Keratinocyte (primary cell): Measurements from ENCODE around the gene IL22RA1. TPM values are rescaled to one million over a fixed set of nuclear protein-coding genes. Genes with fewer than 3 reads are reported as not detected.

Experiments
- DNase-seq: peaks from one replicate; pipeline ENCODE4 v3.0.0-alpha.2; 2011; ENCODE audit warnings: low read depth, missing footprints, low spot score
- FAIRE-seq: peaks from 2 replicates; lab custom pipeline; 2011; peaks lifted over from hg19 to GRCh38; lab: Jason Lieb, UNC
- H2AFZ ChIP-seq: 2 replicates; pipeline ENCODE4 v1.6.0; 2012; ENCODE audit warnings: low read length, control low read depth, inconsistent platforms; ENCODE audit not compliant: control insufficient read depth
- H3K27ac ChIP-seq: 2 replicates; pipeline ENCODE4 v1.5.1; 2011; ENCODE audit warnings: low read length; ENCODE audit not compliant: control insufficient read depth, insufficient read depth
- H3K27me3 ChIP-seq: 3 replicates; pipeline ENCODE4 v1.6.0; 2011; ENCODE audit warnings: low read length; ENCODE audit not compliant: control insufficient read depth, insufficient read depth; ENCODE audit errors: extremely low read depth
- H3K36me3 ChIP-seq, 2 experiments: 2 replicates in 1 of 2; 3 replicates in 1 of 2; pipeline ENCODE4 v1.5.1; 2011; ENCODE audit warnings: low read length in 2 of 2, mild to moderate bottlenecking in 1 of 2; ENCODE audit not compliant: control insufficient read depth in 2 of 2, insufficient read depth in 2 of 2; ENCODE audit errors: extremely low read depth in 1 of 2
- H3K4me1 ChIP-seq: 3 replicates; pipeline ENCODE4 v1.5.1; 2011; ENCODE audit warnings: low read length; ENCODE audit not compliant: control insufficient read depth, insufficient read depth; ENCODE audit errors: extremely low read depth
- H3K4me2 ChIP-seq: 3 replicates; pipeline ENCODE4 v1.6.0; 2011; ENCODE audit warnings: low read depth, low read length; ENCODE audit not compliant: control insufficient read depth, insufficient read depth; ENCODE audit errors: extremely low read depth
- H3K4me3 ChIP-seq, 3 experiments: fragments of 200-600 bp in 1 of 3; sonication (generic) in 1 of 3; 2 replicates in 2 of 3; 3 replicates in 1 of 3; pipeline ENCODE4 v1.5.1; 2011 to 2016; ENCODE audit warnings: low read length in 3 of 3, mild to moderate bottlenecking in 3 of 3, control low read depth in 2 of 3, inconsistent platforms in 1 of 3, low read depth in 1 of 3, mixed read lengths in 1 of 3, mixed run types in 1 of 3, moderate library complexity in 1 of 3; ENCODE audit not compliant: control insufficient read depth in 2 of 3, insufficient read depth in 2 of 3; ENCODE audit errors: extremely low read depth in 1 of 3
- H3K79me2 ChIP-seq: 2 replicates; pipeline ENCODE4 v1.6.0; 2012; ENCODE audit warnings: low read length; ENCODE audit not compliant: control insufficient read depth, insufficient read depth
- H3K9ac ChIP-seq: 3 replicates; pipeline ENCODE4 v1.6.0; 2011; ENCODE audit warnings: low read length; ENCODE audit not compliant: control insufficient read depth, insufficient read depth; ENCODE audit errors: extremely low read depth
- H3K9me1 ChIP-seq: 3 replicates; pipeline ENCODE4 v1.6.0; 2011; ENCODE audit warnings: low read length; ENCODE audit not compliant: control insufficient read depth, insufficient read depth; ENCODE audit errors: extremely low read depth
- H3K9me3 ChIP-seq: 2 replicates; pipeline ENCODE4 v1.5.1; 2012; ENCODE audit warnings: low read depth, low read length; ENCODE audit not compliant: control insufficient read depth
- H4K20me1 ChIP-seq: 3 replicates; pipeline ENCODE4 v1.6.0; 2011; ENCODE audit warnings: low read length; ENCODE audit not compliant: control insufficient read depth, insufficient read depth; ENCODE audit errors: extremely low read depth
- EZH2 ChIP-seq: IDR thresholded peaks from one replicate; pipeline ENCODE4 v1.6.1; 2012; ENCODE audit warnings: inconsistent platforms, mild to moderate bottlenecking, low read length, moderate library complexity
- dilution Hi-C: fragments of 300-500 bp; cut with MboI; formaldehyde crosslinking; loops from one replicate; pipeline ENCODE4 v1.7.0; 2020; ENCODE audit warnings: low sequenced_read_pairs; ENCODE audit not compliant: extremely low pct_ligation_motif_present
- polyA plus RNA-seq, 5 experiments: library from polyadenylated mRNA; depleted of rRNA in 3 of 5; stranded (reverse) in 3 of 5; stranded (forward) in 1 of 5; unstranded in 1 of 5; fragments of >200 nt; gene quantifications; 1 replicate in 1 of 5; 2 replicates in 3 of 5; 3 replicates in 1 of 5; pipeline versions ENCODE4 v1.2.1 to v1.2.3, GENCODE V29; 2011 to 2012; ENCODE audit warnings: missing spikeins in 2 of 5, low read depth in 1 of 5, low replicate concordance in 1 of 5
- TF ChIP-seq, protein P1 (sequence below), 3 experiments: IDR thresholded peaks in 1 of 3; conservative IDR thresholded peaks in 1 of 3; optimal IDR thresholded peaks in 1 of 3; 2 replicates in 2 of 3; 3 replicates in 1 of 3; pipeline versions ENCODE3 to v1.5.1; 2011; ENCODE audit warnings: low read length in 3 of 3, mild to moderate bottlenecking in 3 of 3, moderate library complexity in 2 of 3, control low read depth in 1 of 3, inconsistent platforms in 1 of 3; ENCODE audit not compliant: insufficient read depth in 2 of 3; ENCODE audit errors: extremely low read depth in 1 of 3

The IL22RA1 gene
- polyA plus RNA-seq, 1 donor (not counting 4 experiments of a cell fraction or from before 2014, with no cell fraction given), result 1.7 TPM

DNA sequence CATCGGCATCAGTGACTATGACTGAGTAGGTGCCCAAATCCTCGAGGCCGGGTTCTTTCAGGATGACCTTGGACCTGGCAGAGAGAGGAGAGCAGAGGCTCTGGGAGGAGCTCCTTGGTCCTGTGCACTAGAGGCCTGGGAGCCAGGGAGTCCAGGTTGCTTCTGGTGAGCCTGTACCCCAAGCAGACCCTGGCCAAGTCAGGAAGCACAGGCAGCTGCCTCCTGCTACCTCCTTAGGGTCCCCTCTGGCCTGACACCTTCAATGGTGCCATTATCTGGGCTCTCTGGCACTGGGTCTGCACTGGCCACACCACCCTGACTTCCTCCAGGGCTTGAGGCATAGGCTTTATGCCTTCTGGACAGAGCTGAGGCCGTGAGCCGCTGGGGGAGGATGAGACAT, 68.7 kb downstream of the IL22RA1 start:
- dilution Hi-C loops, result no loop called here
- no peaks in the 10 kb centered on the region for H3K36me3 ChIP-seq
- no peaks in the 10 kb centered on the region for H3K9me1 ChIP-seq
- TF ChIP-seq, protein P1, sequence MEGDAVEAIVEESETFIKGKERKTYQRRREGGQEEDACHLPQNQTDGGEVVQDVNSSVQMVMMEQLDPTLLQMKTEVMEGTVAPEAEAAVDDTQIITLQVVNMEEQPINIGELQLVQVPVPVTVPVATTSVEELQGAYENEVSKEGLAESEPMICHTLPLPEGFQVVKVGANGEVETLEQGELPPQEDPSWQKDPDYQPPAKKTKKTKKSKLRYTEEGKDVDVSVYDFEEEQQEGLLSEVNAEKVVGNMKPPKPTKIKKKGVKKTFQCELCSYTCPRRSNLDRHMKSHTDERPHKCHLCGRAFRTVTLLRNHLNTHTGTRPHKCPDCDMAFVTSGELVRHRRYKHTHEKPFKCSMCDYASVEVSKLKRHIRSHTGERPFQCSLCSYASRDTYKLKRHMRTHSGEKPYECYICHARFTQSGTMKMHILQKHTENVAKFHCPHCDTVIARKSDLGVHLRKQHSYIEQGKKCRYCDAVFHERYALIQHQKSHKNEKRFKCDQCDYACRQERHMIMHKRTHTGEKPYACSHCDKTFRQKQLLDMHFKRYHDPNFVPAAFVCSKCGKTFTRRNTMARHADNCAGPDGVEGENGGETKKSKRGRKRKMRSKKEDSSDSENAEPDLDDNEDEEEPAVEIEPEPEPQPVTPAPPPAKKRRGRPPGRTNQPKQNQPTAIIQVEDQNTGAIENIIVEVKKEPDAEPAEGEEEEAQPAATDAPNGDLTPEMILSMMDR (optimal IDR thresholded peaks at IDR 0.05 in 1 of 3, IDR thresholded peaks at IDR 0.05 in 1 of 3, conservative IDR thresholded peaks at IDR 0.05 in 1 of 3; ENCODE audit: extremely low read depth in 1 of 3, insufficient read depth in 2 of 3, low read length in 3 of 3), result no peak
- no peak for TF ChIP-seq EZH2
- FAIRE-seq (no peak), DNase-seq (no peak)
- H3K27ac ChIP-seq, result no peak overlapping the region
- H2AFZ ChIP-seq, result no peak overlapping the region
- H3K4me2 ChIP-seq, result no peak overlapping the region
- H3K27me3 ChIP-seq, result no peaks in the 10 kb centered on the region
- no peak overlapping the region for H3K4me3 ChIP-seq
- no peaks in the 10 kb centered on the region for H3K9me3 ChIP-seq
- no peak overlapping the region for H3K9ac ChIP-seq
- no peaks in the 10 kb centered on the region for H4K20me1 ChIP-seq
- H3K4me1 ChIP-seq, result peaks cover 8% of the 10 kb centered on the region
- no peaks in the 10 kb centered on the region for H3K79me2 ChIP-seq

GRCh38 chr1:24071941-24072340, 71.0 kb downstream of the IL22RA1 start:
- dilution Hi-C loops, result no loop called here

More at GRCh38 chr1:24071941-24072340, 71.0 kb downstream of the IL22RA1 start:
- FAIRE-seq, result no peak
- Histone ChIP-seq H3K4me1 (peaks cover 8% of the 10 kb centered on the region), H3K27me3 (no peaks in the 10 kb centered on the region), H3K36me3 (no peaks in the 10 kb centered on the region), H2AFZ (no peak overlapping the region), H3K27ac (no peak overlapping the region), H3K4me3 (no peak overlapping the region), H3K9me1 (no peaks in the 10 kb centered on the region), H3K79me2 (no peaks in the 10 kb centered on the region), H3K4me2 (no peak overlapping the region), H3K9ac (no peak overlapping the region), H3K9me3 (no peaks in the 10 kb centered on the region), H4K20me1 (no peaks in the 10 kb centered on the region)
- TF ChIP-seq EZH2, result no peak
- TF ChIP-seq, protein P1 (optimal IDR thresholded peaks at IDR 0.05 in 1 of 3, IDR thresholded peaks at IDR 0.05 in 1 of 3, conservative IDR thresholded peaks at IDR 0.05 in 1 of 3; ENCODE audit: extremely low read depth in 1 of 3, insufficient read depth in 2 of 3, low read length in 3 of 3), result no peak
- DNase-seq, result no peak
